Measurements from ENCODE around the gene CALR.
"Not testable (repeated sequence)": the region's sequence is repeated elsewhere in the genome, so short reads cannot be mapped to it uniquely, and the experiment has no call there.

Gene CALR

GRCh38 chr19:12937927-12938778, at the start of gene CALR:
TSS of gene CALR (plus strand) at chr19:12938609. CDS start at chr19:12938680, 71 bp downstream.
- DNase-seq, result peak; percentile 90 to 100 (median 98)

DNA sequence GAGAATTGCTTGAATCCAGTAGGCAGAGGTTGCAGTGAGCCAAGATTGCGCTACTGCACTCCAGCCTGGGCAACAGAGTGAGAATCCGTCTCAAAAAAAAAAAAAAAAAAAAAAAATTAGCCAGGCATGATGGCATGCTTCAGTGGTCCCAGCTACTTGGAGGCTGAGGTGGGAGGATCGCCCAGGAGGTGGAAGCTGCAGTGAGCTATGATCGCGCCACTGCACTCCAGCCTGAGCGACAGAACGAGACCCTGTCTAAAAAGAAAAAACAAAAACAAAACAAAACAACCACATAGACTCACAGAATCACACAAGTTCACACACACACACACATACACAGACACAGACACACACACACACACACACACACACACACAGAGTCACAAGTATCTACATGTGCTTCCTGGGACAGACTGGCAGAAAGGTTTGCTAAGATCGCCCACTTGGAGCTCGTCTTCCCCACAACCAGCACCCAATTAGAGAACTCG, 48.1 kb upstream of the CALR start:
- DNase-seq, result not testable (repeated sequence)

- DNase-seq, result peak; percentile 81 to 99 (median 96)
Measured at GRCh38 chr19:12890787-12891552, 47.4 kb upstream of the CALR start, which contains the start of gene GCDH. TSS of gene GCDH (plus strand) at chr19:12891160. CDS start at chr19:12891305, 145 bp downstream.

- no peak for DNase-seq
Measured at GRCh38 chr19:12891553-12892021, 46.8 kb upstream of the CALR start.

DNA sequence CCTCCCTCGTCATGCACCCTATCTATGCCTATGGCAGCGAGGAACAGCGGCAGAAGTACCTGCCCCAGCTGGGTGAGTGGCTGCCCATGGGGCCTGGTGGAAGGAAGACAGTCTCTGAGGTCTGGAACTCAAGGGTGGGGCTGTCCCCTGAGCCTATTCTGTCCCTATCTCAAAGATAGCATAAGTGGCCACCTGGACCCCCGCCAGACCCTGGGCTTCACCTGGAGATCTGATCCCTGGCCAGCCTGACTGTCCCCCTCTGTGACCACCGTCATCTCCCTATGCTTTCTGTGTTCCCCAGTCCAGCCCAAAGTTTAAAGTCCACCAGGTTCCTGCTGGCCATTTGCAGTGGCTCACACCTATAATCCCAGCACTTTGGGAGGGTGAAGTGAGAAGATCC, 44.8 kb upstream of the CALR start:
- DNase-seq, result no peak

DNA sequence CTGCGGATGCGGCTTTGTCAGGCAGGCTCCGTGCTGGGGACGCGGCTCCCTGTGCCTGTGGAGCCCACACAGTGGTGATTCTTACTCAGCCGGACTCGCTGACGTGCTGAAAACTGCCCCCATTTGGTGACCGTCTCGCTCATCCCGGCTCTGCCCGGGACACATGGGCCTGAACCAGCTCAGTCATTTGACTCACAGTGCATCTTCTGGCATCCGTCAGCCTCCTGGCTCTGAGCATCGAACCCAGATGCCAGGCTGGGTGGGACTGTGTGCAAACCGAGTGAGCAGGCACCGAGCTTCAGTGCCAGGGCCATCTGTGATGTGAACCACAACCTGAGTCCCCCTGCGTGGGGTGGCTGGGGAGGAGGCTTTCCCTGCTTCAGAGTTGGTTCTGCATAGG, 41.9 kb upstream of the CALR start:
- DNase-seq, result peak in 1 of 14 donors; percentile 64

- DNase-seq, result no peak
Measured at GRCh38 chr19:12899891-12900518, 38.4 kb upstream of the CALR start.

- no peak for DNase-seq
Measured at GRCh38 chr19:12907166-12907565, 31.2 kb upstream of the CALR start.

DNA sequence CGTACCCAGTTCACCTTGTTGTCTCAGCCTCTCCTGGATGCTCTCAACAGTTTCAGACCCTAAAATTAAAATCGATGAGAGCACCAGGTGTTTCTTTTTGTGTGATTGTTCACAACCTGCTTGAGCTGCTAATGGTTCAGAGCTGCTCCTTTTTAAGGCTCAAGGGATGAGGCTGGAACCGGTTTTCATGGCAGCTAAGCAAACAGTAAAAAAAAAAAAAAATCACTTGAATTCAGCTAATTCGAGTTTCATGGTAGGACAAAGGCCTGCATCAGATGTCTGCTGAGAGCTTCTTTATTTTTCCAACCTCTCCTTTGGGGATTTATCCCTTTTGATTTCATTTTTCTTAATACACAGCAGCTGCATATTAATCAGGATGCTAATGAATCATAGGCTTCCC, 25.8 kb upstream of the CALR start:
- no peak for DNase-seq

- DNase-seq, result peak; percentile 2 to 98 (median 70)
Measured at GRCh38 chr19:12913011-12913561, 25.3 kb upstream of the CALR start.

DNA sequence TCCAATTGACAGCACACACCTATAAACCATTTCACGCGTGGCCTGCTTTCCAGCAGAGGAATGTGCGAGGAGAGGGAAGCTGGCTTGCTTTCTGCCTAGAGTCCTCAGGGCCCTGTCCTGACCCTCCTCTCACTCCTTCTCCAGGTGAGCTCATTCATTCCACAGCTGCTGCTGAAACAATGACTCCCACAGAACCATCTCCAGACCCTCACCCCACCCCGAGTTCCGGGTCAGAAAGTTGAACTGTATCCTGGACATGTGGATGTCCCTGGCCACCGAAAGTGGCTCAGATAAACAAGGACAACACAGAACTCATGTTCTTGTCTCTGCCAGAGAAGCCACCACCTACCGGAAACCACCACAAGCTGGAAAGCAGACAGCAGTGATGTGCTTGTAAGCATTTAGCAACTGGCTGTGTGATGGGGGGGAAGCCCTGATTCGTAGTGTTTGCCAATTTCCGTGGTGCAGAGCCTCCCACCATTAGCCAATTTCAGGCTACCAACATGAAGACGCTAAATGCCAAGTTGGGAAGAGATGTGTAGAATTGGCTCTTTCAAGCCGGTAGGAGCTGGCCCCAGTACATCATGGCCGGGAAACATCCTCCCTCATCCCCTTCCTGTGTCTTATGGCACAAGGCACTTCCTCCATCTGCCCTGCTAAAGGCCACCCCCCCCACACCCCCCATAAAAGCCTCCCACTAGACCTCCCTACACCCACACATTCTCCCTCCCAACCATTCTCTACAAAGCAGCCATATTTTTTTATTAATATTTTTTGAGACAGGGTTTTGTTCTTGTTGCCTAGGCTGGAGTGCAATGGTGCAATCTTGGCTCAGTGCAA, 24.3 kb upstream of the CALR start:
- peak in 7 of 14 donors; percentile 10 to 65 (median 25) for DNase-seq

GRCh38 chr19:12915860-12916259, 22.5 kb upstream of the CALR start:
- DNase-seq, result not testable (repeated sequence)

- DNase-seq, result no peak
Measured at GRCh38 chr19:12918253-12918652, 20.2 kb upstream of the CALR start.

DNA sequence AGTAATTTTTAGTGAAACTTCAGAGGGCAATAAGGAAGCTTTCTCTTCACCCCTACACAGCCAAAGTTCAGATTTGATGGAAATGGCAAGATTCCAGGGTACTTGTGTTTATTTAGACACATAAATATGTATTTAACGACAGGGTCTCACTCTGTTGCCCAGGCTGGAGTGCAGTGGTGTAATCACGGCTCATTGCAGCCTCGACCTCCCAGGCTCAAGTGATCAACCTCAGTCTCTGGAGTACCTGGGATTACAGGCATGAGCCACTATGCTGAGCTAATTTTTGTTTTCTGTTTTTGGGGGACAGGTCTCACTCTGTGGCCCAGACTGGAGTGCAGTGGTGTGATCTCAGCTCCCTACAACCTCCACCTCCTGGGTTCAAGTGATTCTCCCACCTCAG, 17.4 kb upstream of the CALR start:
- DNase-seq, result no peak

- DNase-seq, result no peak
Measured at GRCh38 chr19:12922959-12923358, 15.4 kb upstream of the CALR start.

DNA sequence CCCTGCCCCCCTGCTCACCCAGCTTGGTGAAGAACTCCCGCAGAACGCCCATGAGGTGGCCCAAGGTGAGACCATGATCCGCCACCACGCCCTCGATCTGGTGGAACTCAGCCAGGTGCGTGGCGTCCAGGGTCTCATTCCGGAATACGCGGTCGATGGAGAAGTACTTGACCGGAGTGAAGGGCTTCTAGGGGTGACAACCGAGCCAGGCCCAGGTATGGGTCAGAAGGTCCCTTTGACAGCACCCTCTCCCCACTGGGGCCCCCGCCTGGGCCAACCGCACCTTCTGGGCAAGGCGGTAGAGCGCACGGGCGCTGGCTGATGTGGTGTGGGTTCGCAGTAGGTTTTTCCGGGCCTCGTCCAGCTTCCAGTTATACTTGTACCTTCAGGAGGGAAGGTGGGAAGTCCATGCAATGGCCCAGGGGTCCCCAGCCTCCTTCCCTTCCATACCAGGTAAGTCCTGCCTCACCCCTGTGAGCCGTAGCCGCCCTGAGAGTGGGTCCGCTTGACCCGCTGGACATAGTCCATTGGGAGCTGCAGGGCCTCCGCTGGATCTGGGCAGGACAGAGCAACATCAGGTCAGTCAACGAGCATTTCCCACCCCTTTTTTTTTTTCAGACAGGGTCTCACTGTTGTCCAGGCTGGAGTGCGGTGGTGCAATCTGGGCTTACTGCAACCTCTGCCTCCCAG, 13.6 kb upstream of the CALR start:
- no peak for DNase-seq

- no peak for DNase-seq
Measured at GRCh38 chr19:12930002-12930645, 8.3 kb upstream of the CALR start.

GRCh38 chr19:12932392-12933286, 5.8 kb upstream of the CALR start:
- DNase-seq, result no peak
